GM12878 (cell line): ENCODE results near the gene PSAP. TPM values are rescaled to one million over a fixed set of nuclear protein-coding genes. Genes with fewer than 3 reads are reported as not detected.

Source experiments
- ATAC-seq: fragments of 200-7000 bp; cut with Tn5 transposase; 3 replicates; pipeline ENCODE4 v1.9.1; 2020; ENCODE audit warnings: mild to moderate bottlenecking, moderate library complexity
- BruUV-seq: library from RNA; stranded (reverse); fragments of 400-500 nt; replicated peaks from 2 replicates; lab custom pipeline; 2021; lab: Mats Ljungman, UMichigan
- CTCF ChIA-PET: fragments of 300-600 bp; sonication (Branson Sonifier 250); formaldehyde crosslinking; extraction: SDS; loops from one replicate; lab custom pipeline; 2021; ENCODE audit warnings: inconsistent platforms; lab: Yijun Ruan, JAX
- POLR2A ChIA-PET: fragments of 350-600 bp; formaldehyde crosslinking; extraction: SDS; loops from one replicate; lab custom pipeline; 2021; ENCODE audit warnings: inconsistent platforms; lab: Charles Lee
- RAD21 ChIA-PET: fragments of 300-600 bp; sonication (Branson Sonifier 250); formaldehyde crosslinking; loops from one replicate; lab custom pipeline; 2023; ENCODE audit warnings: antibody characterized with exemption; ENCODE audit not compliant: unreplicated experiment; lab: Charles Lee
- SMC1A ChIA-PET: fragments of 300-600 bp; sonication (Branson Sonifier 250); formaldehyde crosslinking; loops from one replicate; lab custom pipeline; 2023; ENCODE audit not compliant: unreplicated experiment, uncharacterized antibody; lab: Charles Lee
- DNase-seq: peaks from one replicate; pipeline ENCODE4 v3.0.0-alpha.2; 2011; ENCODE audit warnings: low read depth, low spot score
- FAIRE-seq: peaks from 3 replicates; lab custom pipeline; 2011; peaks lifted over from hg19 to GRCh38; lab: Jason Lieb, UNC
- H2AFZ ChIP-seq: 2 replicates; pipeline ENCODE4 v1.6.0; 2011; ENCODE audit warnings: low read depth, low read length, control low read depth; ENCODE audit not compliant: control insufficient read depth
- H3K27ac ChIP-seq: 2 replicates; pipeline ENCODE4 v1.5.1; 2011; ENCODE audit warnings: control low read depth; ENCODE audit not compliant: control insufficient read depth, insufficient read depth
- H3K27me3 ChIP-seq, 2 experiments: replicated peaks in 1 of 2; 2 replicates each; pipeline versions ENCODE4 v1.6.0 to v1.6.1; 2011; ENCODE audit warnings: low read length in 1 of 2; ENCODE audit not compliant: control insufficient read depth in 2 of 2, insufficient read depth in 2 of 2
- H3K36me3 ChIP-seq, 2 experiments: 2 replicates each; pipeline ENCODE4 v1.5.1; 2011; ENCODE audit warnings: low read length in 1 of 2; ENCODE audit not compliant: control insufficient read depth in 2 of 2, insufficient read depth in 2 of 2
- H3K4me1 ChIP-seq: 2 replicates; pipeline ENCODE4 v1.6.1; 2011; ENCODE audit warnings: mild to moderate bottlenecking, low read length, moderate library complexity, mixed read lengths; ENCODE audit not compliant: control insufficient read depth, insufficient read depth
- H3K4me2 ChIP-seq: 2 replicates; pipeline ENCODE4 v1.6.0; 2011; ENCODE audit warnings: control low read depth; ENCODE audit not compliant: control insufficient read depth, insufficient read depth
- H3K4me3 ChIP-seq: fragments of 200-600 bp; sonication (generic); 2 replicates; pipeline ENCODE4 v1.5.1; 2016
- H3K79me2 ChIP-seq: 2 replicates; pipeline ENCODE4 v1.6.0; 2011; ENCODE audit warnings: low read length; ENCODE audit not compliant: control insufficient read depth, insufficient read depth
- H3K9ac ChIP-seq: 2 replicates; pipeline ENCODE4 v1.8.0; 2011; ENCODE audit warnings: low read length, control low read depth, mixed read lengths; ENCODE audit not compliant: control insufficient read depth, insufficient read depth
- H3K9me3 ChIP-seq: replicated peaks from 3 replicates; pipeline ENCODE4 v1.5.1; 2011; ENCODE audit warnings: mild to moderate bottlenecking, low read length; ENCODE audit not compliant: control insufficient read depth, insufficient read depth
- H4K20me1 ChIP-seq: 2 replicates; pipeline ENCODE4 v1.6.0; 2011; ENCODE audit not compliant: control insufficient read depth, insufficient read depth
- BRCA1 ChIP-seq: IDR thresholded peaks from 2 replicates; pipeline ENCODE4 v1.6.1; 2011; ENCODE audit warnings: low read depth, low read length, improper control_type of control experiment
- CBX5 ChIP-seq: sonication (generic); IDR thresholded peaks from 2 replicates; pipeline ENCODE4 v1.6.1; 2016; ENCODE audit warnings: low read depth, moderate library complexity, mild to moderate bottlenecking, inconsistent platforms
- CREB1 ChIP-seq: IDR thresholded peaks from 2 replicates; pipeline ENCODE4 v1.6.1; 2012; ENCODE audit warnings: low read depth, mild to moderate bottlenecking, inconsistent platforms
- EED ChIP-seq: sonication (generic); IDR thresholded peaks from 2 replicates; pipeline ENCODE4 v1.6.1; 2016; ENCODE audit warnings: antibody characterized with exemption, low read depth
- ETV6 ChIP-seq, 2 experiments: fragments of 450-650 bp in 1 of 2; IDR thresholded peaks in 1 of 2; conservative IDR thresholded peaks in 1 of 2; 2 replicates each; pipeline ENCODE4 v1.6.1; 2014; ENCODE audit warnings: antibody characterized with exemption in 1 of 2, borderline replicate concordance in 1 of 2, low read depth in 1 of 2, mild to moderate bottlenecking in 1 of 2, moderate library complexity in 1 of 2
- FOS ChIP-seq: IDR thresholded peaks from 3 replicates; pipeline ENCODE4 v1.6.1; 2011; ENCODE audit warnings: borderline replicate concordance; ENCODE audit not compliant: insufficient read length; ENCODE audit errors: extremely low read depth
- NFYB ChIP-seq: IDR thresholded peaks from 2 replicates; pipeline ENCODE4 v1.6.1; 2011; ENCODE audit warnings: low read depth, mild to moderate bottlenecking, low read length, improper control_type of control experiment, moderate library complexity; ENCODE audit not compliant: insufficient read depth
- NR2C1 ChIP-seq: fragments of 450-650 bp; IDR thresholded peaks from 2 replicates; pipeline ENCODE4 v1.6.1; 2017; ENCODE audit warnings: antibody characterized with exemption, mild to moderate bottlenecking, moderate library complexity
- SMAD5 ChIP-seq: IDR thresholded peaks from 2 replicates; pipeline ENCODE4 v1.6.1; 2016; ENCODE audit warnings: antibody characterized with exemption, low read depth
- ZNF217 ChIP-seq: fragments of 450-650 bp; IDR thresholded peaks from 2 replicates; pipeline ENCODE4 v1.6.1; 2017; ENCODE audit warnings: antibody characterized with exemption, mild to moderate bottlenecking
- ZNF384 ChIP-seq: IDR thresholded peaks from 2 replicates; pipeline ENCODE4 v1.6.1; 2012; ENCODE audit warnings: low read depth, mild to moderate bottlenecking, low read length, improper control_type of control experiment, borderline replicate concordance
- WGBS: methylation state at CpG from one replicate; pipeline ENCODE4 v1.1.6; 2016; ENCODE audit warnings: low lambda C conversion rate; ENCODE audit not compliant: insufficient replicate concordance, insufficient coverage; ENCODE audit errors: missing lambda C conversion rate; 5-methylcytosine and 5-hydroxymethylcytosine counted together
- in situ Hi-C: fragments of 300-500 bp; cut with MboI; formaldehyde crosslinking; loops from 9 replicates; pipeline ENCODE4 v1.14.3; 2018; ENCODE audit warnings: mixed read lengths
- intact Hi-C: fragments of 100-400 bp; cut with micrococcal nuclease; formaldehyde crosslinking; loops from one replicate; pipeline ENCODE4 v1.14.2; 2022; ENCODE audit not compliant: unreplicated experiment
- polyA plus RNA-seq, 11 experiments: library from polyadenylated mRNA; depleted of rRNA in 4 of 11; unstranded in 6 of 11; stranded (reverse) in 5 of 11; fragments of >200 nt; fragmentation: Nextera tagmentation in 4 of 11; fragmentation: Illumina TruSeq in 1 of 11; extraction: Ambion mirVana in 4 of 11; extraction: Trizol in 1 of 11; gene quantifications; 1 replicate in 1 of 11; 2 replicates in 10 of 11; pipeline versions ENCODE4 v1.2.1 to v1.2.3, GENCODE V29; 2011 to 2016; ENCODE audit warnings: inconsistent platforms in 2 of 11, missing spikeins in 2 of 11, low read depth in 1 of 11
- total RNA-seq, 4 experiments: library from RNA; depleted of rRNA in 3 of 4; stranded (reverse); fragments of >200 nt in 3 of 4; fragmentation: Illumina TruSeq in 1 of 4; extraction: Trizol in 1 of 4; gene quantifications; 2 replicates each; pipeline versions ENCODE4 v1.2.1 to v1.2.3, GENCODE V29; 2013 to 2021

Gene PSAP
- total and polyA plus RNA-seq, 10 of the 15 experiments (the other 5 are each of a cell fraction or from before 2014, with no cell fraction given): 178 to 336 (median 286) TPM

- H3K27me3 ChIP-seq: no peaks in the 10 kb centered on the region
- no peaks in the 10 kb centered on the region for H3K79me2 ChIP-seq
- no peak for ATAC-seq
- TF ChIP-seq CREB1: no peak
- TF ChIP-seq NFYB: no peak
- TF ChIP-seq ZNF217: no peak
- TF ChIP-seq ZNF384: no peak
- no peak for TF ChIP-seq NR2C1
- TF ChIP-seq BRCA1: no peak
- no peak for TF ChIP-seq CBX5
- no peak for TF ChIP-seq EED
- no peak for TF ChIP-seq FOS
- TF ChIP-seq ETV6 (conservative IDR thresholded peaks at IDR 0.05 in 1 of 2, IDR thresholded peaks at IDR 0.05 in 1 of 2; ENCODE audit: borderline replicate concordance in 1 of 2, low read depth in 1 of 2): no peak
- TF ChIP-seq SMAD5: no peak
- in situ Hi-C loops: no loop called here
- ChIA-PET CTCF (interaction anchor here (0.9 to 2.3 kb wide), 2 partner anchors 13 to 110 kb away, joined by 3 to 12 read pairs; partner anchors contain the start of gene VSIR), SMC1A (interaction anchor here (0.7 to 1.7 kb wide), 2 partner anchors 9 to 12 kb away, joined by 3 to 5 read pairs; no protein-coding TSS in a partner anchor), POLR2A (interaction anchor here (0.6 kb wide), 1 partner anchor 363 kb away, joined by 3 read pairs; no protein-coding TSS in a partner anchor), RAD21 (no interaction called here)
- no peak for DNase-seq
- intact Hi-C loops: no loop called here
- H2AFZ ChIP-seq: no peak overlapping the region
- FAIRE-seq: no peak
- H3K27ac ChIP-seq: no peak overlapping the region
- no TSS peak for BruUV-seq
- no peaks in the 10 kb centered on the region for H4K20me1 ChIP-seq
- H3K4me2 ChIP-seq: no peak overlapping the region
- no peak overlapping the region for H3K9ac ChIP-seq
- H3K4me1 ChIP-seq: peaks cover 14% of the 10 kb centered on the region
- H3K36me3 ChIP-seq: no peaks in the 10 kb centered on the region
- H3K9me3 ChIP-seq: no peaks in the 10 kb centered on the region
- H3K4me3 ChIP-seq: no peak overlapping the region
- 56% methylated on average over 10 of the region's 10 CpGs for WGBS
Observed at GRCh38 chr10:71882813-71883659, 32.0 kb upstream of the PSAP start.
